HG03442 (cell line): Measurements from ENCODE around the gene ARHGAP4.

ENCODE experiments used
- ATAC-seq: cut with Tn5 transposase; IDR thresholded peaks from one replicate; pipeline ENCODE4 v1.9.1; 2021; ENCODE audit warnings: mild to moderate bottlenecking, moderate library complexity; ENCODE audit not compliant: unreplicated experiment

Gene ARHGAP4

DNA sequence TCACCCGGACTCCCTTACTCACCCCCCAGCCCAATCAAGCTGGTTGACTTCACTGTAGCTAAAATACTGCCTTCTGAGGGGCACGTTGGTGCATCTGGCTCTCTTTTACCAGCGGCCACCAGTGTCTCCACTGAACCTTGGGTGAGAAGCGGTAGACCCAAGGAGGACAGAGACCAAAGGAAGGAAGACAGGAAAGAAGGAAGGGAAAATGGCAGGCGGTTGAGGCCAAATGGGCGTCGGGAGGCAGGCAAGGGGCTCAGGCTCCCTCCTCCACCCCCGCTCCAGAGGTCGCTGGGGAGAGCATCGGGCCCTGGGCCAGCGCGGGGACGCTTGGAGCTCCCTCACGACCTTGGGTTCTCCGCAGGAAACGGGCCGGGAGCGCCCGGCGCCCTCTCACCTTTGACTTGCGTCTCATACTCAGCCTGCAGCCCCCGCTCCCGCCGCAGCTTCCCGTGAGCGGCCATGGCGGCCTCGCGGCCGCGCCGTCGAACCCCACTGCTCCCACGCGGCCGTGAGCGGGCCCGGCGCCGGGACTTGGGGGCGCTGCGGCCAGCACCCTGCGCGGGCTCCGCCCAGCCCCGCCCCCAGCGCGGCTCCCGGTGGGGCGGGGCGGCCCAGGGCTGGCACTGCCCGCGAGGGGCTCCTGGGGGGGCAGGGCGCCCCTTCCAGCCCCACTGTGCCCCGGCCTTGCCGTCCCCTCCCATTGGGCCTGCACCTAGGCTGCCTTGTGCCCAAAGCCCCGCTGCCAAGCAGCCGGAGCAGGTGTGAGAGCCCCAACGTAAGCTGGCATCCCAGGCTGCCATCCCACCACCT is at the start of gene ARHGAP4:
ARHGAP4 (minus strand) TSS at position 526 of the 813 bp plus-strand sequence; CDS start at position 464, 62 bp downstream.
- no peak for ATAC-seq

DNA sequence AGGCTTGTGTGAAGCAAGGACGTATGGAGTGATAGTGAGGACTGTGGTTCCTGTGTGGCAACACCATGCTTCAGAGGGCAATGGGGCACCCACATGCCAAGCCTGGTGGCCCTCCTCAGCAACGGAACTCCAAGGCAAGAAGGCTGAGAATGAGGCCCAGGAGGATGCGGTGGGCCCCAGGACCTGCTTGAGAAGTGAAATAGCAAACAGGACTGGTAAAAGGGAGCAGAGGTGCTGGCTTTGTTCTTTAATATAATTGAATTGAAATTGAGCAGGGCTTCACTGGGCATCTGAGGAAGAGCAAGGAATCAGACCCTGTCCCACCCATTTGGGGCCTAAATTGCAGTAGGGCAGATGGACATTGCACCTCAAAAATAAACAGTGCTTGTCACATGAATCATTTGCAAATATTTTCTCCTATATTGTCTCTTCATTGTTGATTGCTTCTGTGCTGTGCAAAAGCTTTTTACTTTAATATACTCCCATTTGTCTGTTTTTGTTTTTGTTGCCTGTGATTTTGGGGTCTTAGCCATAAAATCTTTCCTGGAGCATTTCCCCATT is 48.7 kb upstream of the ARHGAP4 start:
- no peak for ATAC-seq

DNA sequence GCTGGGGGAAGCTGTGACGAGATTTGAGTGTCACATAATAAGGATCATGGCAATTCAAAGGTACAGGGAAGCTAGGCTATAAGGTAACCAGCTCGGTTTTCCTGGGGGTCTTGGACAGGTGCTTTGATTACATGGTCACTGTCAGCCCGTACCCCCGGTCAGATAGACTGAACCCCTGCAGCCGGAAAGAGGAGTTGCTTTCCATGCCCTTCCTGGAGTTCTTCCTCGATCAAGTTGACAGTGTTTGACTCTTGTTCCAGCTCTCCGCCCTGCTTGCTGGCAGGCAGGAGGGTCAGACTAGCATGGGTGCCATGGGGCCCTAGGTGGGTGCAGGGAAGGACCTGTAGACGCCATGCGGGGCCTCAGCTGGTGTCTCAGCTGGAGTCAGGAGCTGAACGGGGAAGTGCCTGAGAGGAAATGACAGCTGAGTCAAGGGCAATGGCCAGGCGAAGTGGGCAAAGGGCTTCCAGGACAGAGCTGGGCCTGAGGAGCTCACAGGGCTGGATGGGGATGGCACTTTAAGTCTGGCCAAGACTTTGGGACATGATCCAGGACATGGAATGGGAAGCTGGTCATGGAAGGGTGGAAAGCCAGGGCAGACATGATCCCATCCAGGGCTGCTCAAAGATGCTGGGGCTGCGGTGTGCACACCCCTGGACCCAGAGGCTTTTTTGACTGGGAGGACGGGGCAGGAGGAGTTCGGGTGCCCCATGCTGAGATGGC is 48.1 kb upstream of the ARHGAP4 start:
- no peak for ATAC-seq

DNA sequence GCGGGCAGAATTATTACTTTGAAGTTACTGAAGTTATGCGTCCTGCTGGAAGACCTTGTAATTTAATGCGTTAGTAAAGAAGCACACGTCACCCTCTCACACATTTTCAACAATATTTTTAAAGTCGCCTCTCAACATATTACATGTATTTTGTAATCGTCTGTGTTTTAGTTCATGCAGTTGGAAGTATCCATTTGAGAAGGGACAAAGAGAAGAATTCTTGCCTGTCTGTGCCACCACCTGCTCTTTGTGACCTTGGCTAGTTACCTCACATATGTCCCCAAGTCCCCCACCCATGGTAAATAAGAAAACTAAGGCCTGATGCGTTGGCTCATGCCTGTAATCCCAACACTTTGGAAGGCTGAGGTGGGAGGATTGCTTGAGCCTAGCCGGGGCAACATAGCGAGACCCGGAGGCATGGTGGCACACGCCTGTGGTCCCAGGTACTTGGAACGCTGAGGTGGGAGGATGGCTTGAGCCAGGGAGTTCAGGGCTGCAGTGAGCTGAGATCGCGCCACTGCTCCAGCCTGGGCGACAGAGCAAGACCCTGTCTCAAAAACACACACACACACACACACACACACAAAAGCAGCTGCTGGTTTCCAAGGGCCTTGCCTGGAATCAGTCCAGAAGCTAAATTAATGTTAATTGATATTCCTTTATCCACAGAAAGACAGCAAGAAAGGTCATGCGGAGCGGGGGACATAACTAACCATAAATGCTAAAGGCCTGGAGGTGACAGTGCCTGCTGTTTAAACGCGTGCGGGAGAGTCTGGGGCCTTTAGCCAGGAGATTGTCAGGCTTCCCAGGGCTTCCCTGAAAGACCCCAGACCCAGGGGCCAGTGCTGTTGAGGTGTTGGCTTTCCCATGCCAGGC is 47.3 kb upstream of the ARHGAP4 start:
- ATAC-seq: no peak

DNA sequence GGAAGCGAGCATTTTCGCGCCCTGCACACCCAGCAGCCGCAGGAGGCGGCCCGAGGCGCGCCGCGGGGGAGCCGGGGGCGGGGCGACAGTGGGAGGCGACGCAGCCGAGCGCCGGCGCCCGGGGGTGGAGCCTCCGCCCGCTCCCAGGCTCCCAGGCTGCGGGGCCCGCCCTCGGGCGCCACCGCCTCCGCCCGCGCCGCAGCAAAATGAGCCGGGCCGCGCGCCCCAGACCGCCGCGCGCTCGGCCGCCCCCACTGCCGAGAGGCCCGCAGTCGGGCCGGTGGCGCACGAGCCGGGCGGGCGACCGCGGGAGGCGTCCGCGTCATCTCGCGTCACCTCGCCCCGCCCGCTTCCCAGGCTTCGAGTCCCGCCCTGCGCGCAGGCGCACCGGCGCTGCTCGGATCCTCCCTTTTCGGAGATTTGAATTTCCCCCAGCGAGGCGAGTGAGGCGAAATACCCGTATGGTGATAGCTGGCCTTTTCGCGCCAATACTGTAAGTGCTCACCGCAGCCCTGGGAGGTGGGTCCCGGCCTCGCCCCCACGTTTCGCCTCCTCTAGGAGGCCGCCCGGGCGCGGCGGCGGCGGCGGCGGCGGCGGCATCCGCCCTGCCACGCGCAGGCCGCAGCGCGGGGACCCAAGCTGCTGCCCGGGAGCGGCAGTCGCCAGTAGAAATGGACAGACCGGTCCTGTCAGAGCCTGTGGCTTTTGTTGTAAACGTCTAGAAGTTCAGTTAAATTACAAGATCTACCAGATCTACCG is 46.5 kb upstream of the ARHGAP4 start, which contains the start of gene TMEM187:
TMEM187 (plus strand) TSS at position 387 of the 759 bp plus-strand sequence. CDS start 9,309 bp downstream, outside the sequence.
- ATAC-seq: peak; percentile 37

DNA sequence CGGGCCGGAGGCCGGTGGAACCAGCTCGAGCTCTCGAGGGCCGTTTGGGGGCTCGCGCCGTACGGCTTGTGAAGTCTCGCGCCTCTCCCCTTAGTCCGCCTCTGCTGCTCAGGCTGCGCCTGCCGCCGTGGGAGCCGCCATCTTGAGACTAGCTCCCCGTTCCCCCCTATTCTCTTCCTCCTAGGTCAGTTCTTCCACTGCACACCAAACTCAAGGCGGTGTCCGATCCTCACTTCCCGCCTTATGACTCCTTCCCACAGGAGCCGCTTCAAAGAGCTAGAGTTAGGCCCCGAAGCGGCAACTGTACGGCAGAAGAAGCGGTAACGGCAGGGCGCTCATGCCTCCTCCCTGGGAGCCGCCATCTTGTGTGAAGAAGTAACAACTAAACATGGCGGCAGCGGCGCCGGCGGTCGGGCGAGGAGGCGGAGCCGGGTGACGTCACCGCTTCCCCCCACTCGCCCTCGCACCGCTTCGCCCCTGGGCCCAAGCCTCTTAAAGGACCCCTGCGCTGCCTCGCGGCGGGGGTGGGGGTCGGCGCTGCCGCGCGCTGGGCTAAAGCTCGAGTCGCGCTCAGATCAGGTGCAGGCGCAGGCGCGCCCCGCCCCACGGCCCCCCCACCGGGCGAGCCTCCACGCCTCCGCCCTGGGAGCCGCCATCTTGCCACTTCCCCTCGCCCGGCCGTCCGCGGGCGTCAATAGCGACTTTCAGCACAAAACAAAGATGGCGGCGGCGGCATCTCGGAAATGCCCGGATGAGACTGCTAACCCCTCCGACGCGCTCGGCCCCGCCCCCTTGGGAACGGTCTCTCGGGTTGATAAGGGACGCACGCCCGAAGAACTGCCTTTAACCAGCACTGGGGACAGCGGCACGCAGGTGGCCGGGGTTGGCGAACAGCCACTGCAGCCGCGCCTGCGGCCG is 45.6 kb upstream of the ARHGAP4 start, which contains the start of gene HCFC1:
HCFC1 (minus strand) TSS at position 369 of the 918 bp plus-strand sequence. CDS start 978 bp downstream, outside the sequence.
- ATAC-seq: peak; percentile 32

DNA sequence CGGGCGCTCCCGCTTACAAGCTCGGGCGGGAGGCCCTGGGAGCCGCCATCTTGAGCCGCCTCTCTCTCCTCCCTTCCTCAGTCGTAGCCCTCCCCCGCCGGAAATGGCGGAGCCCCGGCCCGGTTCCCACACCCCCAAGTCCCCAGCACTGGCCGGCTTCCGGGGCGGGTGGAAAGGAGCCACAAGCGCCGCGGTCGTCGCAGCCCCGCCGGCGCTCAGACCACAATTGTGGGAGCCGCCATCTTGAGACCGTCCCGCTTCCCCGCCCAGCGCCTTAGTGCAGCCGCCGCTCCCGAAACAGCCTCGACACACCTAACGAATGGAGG is 45.0 kb upstream of the ARHGAP4 start:
- ATAC-seq: peak; percentile 24

DNA sequence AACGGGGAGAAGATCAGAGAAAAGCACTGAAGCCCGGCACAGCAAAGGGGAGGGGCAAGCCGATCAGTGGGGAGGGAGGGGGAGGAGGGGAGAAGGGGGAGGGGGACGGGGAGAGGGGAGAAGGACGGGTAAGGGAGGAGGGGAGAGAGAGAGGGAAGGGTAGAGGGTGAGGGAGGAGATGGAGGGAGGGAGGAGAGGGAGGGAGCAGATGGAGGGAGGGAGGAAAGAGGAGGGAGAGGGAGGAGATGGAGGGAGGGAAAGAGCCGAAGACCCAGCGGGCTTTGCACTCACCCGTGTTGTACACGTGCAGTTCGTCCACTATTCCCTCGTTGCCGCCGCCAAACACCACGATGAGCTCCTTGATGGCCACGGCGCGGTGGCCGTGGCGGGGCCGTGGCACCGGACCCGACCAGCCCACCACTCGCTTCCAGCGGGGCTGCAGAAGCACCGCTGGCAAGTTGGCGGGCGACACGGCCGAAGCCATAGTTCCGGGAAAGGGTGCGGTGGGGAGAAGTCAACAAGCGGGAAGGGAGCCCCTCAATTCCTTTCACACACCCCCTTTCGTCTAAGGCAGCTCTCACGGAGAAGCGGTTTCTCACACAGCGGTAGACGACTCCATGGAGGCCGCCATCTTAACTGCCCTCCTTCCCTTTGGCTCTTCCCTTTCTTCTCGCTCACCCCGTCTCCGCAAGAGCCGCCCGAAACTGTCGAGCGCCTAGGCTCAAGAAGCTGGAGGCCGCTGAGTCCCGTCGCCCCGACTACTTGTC is 44.5 kb upstream of the ARHGAP4 start:
- no peak for ATAC-seq

DNA sequence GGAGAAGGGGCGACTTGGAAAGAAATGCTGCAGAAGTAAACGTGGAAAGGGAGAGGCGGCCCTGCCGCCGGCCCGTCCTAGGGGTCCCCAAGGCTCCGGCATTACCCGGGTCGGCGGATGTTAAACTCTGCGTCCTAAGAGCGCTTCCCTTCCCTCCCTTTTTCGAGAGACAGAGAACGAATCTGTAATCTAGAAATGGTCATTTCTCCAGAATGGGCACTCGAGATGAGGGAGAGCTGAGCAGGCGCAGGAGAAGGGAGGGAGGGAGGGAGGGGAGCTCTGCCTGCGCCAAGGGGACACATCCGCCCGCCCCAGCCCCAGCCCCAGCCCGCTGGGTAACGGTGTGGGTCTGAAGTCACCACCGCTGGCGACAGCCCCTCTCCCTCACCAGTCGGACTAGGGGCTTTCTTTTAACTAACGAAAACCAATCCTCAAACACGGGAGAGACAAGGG is 43.9 kb upstream of the ARHGAP4 start:
- no peak for ATAC-seq

DNA sequence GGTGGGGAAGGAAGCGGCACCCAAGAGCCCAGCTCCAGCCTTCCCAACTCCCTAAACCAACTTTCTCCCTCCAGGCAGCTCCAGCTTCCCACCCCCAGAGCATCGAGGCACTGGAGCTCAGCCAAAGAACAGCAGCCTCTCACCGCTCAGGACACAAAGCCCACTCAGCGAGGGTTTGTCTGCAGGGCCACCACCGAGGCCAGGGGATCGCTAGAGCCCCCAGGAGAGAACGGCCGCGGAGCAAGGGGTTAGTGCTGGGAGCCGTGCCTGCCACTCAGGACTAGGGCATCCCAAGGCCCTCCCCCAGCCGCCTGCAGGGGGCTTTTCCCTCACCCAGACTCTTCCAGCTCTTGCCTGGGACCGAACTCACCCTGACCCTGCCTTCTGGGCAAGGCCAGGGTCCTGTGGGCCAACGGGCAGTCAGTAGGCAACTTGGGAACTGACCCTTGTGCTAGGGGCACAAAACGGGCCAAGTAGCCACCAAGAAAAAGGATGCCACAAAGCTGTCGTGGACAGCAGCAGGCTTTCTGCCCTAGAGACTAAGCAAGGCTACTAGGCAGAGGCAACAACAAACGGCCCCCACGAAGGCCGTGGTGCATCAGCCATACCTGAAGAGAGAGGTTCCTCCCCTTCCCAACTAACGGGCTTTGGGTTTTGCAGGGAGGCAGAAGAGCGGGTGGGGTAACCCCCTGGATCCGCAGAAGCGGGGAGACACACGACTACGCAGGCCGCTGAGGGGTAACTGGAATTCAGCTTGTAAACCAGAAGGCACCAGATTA is 43.2 kb upstream of the ARHGAP4 start:
- ATAC-seq: no peak

DNA sequence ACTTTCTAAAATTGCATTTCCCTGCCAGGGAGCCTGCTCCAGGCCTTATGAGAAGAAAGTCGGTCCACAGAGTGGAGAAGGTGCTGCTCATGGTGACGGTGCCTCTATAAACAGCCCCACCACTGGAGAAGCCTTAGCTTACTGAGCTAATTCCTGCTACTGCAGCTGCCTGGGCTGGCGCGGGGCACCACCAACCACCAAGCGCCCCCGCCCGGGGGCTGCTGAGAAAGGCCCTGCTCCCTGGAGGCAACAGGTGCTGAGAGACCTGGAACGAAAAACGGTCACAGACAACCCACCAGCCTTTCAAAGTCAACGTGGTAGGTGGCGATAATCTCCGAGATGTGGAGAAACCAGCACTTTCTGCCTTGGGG is 42.7 kb upstream of the ARHGAP4 start:
- no peak for ATAC-seq

DNA sequence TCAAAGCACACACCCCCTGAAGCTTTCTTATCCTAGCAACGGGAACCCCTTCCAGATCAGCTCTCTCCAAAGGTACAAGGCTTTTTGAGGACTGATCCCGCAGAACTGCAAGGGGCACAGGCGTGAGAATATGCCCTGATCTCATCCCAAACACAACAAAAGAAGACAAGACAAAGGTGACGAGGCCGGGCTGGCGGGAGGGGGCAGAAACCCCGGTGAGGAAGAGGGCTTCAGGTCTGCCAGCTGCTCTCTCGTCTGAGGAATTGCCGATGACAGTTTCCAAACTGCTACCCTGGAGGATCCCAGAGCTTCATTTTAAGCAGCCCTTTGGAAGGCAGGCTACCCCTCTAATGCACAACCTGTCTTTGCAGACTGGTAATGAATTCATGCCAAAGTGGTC is 42.2 kb upstream of the ARHGAP4 start:
- ATAC-seq: no peak

DNA sequence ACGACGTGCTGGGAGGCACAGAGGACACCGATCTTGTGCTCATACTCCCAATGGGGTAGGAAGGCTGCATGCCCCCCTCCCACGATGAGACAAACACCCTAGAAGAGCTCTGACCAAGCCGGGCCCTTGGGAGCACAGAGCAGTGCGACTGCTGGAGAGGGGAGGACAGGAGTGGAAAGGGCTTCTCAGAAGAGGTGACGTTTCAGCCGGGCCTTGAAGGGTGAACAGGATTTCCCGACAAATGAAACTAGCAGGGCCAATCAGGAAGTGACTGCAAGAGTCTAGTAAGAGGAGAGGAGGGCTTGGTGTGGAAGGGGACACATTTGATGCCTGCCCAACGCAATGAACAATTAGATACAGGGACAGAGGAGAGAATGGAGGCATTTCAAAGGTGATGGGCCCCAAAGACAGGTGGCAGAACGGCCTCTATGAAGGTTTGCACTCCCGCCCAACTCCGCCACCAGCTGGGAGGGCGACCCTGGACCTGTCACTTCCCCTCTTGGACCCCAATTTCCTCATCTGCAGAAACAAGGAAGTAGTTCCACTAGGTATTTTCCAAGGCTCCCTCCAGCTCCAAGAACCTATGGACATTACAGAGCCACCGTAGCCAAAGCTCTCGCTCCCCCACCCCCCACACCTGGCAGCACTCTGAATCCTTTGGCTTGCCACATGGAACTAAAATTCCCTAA is 41.6 kb upstream of the ARHGAP4 start:
- ATAC-seq: no peak

DNA sequence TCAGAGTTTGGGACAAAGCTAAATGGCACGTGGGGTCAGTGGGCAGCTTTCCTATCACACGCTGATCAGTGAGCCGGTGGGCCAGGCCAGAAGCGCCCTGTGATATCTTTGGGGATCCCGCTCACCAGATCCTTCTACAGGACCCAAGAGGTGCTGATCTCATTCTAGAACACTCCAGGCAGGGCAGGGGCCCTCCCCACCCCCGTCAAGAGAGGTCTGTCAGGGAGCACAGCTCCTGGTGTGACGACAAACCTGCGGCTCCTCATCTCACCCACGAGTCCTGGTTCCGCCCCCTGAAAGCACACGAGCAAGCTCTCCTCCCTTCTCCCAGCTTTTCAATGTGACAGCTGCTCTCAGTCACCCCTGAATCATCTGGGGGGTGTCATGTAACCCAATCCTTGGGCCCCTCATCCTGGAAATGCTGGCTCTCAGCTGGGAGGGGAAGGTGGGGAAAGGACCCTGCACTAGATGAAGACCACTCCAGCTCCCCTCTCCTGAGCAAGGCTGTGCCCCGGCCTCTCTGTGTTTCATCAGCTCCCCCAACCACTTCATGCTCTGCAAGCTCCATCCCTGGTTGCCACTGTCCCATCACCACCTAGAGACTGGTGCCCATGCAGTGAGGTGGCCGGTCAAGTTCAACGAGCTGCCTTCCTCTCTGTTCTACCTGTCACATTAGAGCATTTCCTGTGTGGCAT is 40.9 kb upstream of the ARHGAP4 start:
- no peak for ATAC-seq

DNA sequence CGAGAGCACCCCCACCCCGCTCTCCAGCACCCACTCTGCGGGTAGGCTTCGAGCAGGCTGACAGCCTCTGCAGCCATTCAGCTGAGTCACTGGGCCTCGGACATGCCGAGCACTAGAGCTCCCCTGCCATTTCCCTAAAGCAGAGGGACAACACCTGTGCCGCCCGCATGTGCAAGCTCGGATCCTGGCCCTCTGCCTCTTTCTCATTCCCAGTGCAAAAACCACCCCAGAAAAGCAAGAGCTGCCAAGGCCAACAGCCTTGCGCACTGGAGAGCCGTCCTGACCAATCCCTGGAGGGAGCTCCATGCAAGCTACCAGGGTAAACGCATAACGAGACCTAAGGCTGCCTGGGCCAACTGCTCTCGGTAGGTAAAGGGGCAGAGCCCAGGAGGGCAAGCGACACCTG is 40.2 kb upstream of the ARHGAP4 start:
- ATAC-seq: no peak

DNA sequence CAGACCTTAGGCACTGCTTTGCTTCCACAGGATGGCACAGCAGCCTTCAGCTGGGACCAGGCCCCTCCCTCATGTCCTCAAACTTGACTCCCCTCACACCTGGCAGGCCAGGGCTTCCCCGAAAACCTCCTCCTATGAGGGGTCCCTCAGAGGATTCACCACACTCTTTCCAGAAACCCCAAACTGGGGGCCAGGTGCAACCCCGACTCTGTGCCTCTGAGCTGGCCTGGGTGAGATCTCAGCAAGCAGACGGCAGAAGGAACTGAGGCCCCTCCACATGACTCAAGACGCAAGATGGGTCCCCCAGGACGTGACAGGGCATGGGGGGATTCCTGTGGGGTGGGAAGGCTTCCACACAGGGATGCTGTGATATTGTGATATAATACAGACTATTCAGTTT is 39.3 kb upstream of the ARHGAP4 start:
- no peak for ATAC-seq
